ENCODE data around the gene ECD. TPM values are rescaled to one million over a fixed set of nuclear protein-coding genes. Genes with fewer than 3 reads are reported as not detected.
"Not testable (repeated sequence)": the region's sequence is repeated elsewhere in the genome, so short reads cannot be mapped to it uniquely, and the experiment has no call there.

The ECD gene
- total RNA-seq, 1 donor from 2014 or later, result 38.0 TPM

DNA sequence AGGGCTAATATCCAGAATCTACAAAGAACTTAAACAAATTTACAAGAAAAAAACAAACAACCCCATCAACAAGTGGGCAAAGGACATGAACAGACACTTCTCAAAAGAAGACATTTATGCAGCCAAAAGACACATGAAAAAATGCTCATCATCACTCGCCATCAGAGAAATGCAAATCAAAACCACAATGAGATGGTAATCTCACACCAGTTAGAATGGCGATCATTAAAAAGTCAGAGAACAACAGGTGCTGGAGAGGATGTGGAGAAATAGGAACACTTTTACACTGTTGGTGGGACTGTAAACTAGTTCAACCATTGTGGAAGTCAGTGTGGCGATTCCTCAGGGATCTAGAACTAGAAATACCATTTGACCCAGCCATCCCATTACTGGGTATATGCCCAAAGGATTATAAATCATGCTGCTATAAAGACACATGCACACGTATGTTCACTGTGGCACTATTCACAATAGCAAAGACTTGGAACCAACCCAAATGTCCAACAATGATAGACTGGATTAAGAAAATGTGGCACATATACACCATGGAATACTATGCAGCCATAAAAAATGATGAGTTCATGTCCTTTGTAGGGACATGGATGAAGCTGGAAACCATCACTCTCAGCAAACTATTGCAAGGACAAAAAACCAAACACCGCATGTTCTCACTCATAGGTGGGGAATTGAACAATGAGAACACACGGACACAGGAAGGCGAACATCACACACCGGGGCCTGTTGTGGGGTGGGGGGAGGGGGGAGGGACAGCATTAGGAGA lies 17.0 kb downstream of the ECD start:
- H3K27ac Mint-ChIP-seq; H3K9me3 Mint-ChIP-seq; H3K4me3 Mint-ChIP-seq; H3K27me3 Mint-ChIP-seq (ENCODE audit: insufficient read depth); H3K4me1 Mint-ChIP-seq (ENCODE audit: low read depth); DNase-seq (ENCODE audit: low spot score); intact Hi-C loops (cut with micrococcal nuclease): not testable (repeated sequence)
- H3K36me3 Mint-ChIP-seq (ENCODE audit: low read depth), result peaks cover 41% of the 10 kb centered on the region

GRCh38 chr10:73141603-73142002 lies 26.2 kb downstream of the ECD start:
- no peaks in the 10 kb centered on the region for H3K4me1 Mint-ChIP-seq (ENCODE audit: low read depth)
- H3K4me3 Mint-ChIP-seq, result no peak overlapping the region
- no peaks in the 10 kb centered on the region for H3K9me3 Mint-ChIP-seq
- peaks cover 35% of the 10 kb centered on the region for H3K36me3 Mint-ChIP-seq (ENCODE audit: low read depth)
- no peaks in the 10 kb centered on the region for H3K27me3 Mint-ChIP-seq (ENCODE audit: insufficient read depth)
- H3K27ac Mint-ChIP-seq, result no peak overlapping the region
- no peak for DNase-seq (ENCODE audit: low spot score)
- intact Hi-C loops (cut with micrococcal nuclease), result no loop called here

DNA sequence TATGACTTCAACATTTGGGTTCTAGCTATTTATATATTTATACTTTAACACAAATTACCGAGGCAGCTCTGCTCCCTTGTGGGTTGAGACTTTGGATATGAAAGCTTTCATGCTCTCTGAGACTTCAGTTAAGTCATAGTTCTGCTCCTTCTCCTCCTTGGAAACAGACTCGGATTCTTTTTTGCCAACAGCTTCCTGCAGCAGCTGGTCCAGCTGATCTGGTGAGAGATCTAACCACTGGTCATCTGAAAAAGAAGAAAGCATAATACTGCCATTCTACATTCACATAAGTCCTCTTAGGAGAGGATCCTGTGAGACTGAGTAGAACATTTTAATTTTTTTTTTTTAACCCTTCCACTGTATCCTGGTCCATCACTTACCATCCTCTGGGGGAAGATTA lies 28.6 kb downstream of the ECD start:
- intact Hi-C loops (cut with micrococcal nuclease), result no loop called here
- Mint-ChIP-seq H3K9me3 (no peaks in the 10 kb centered on the region), H3K36me3 (ENCODE audit: low read depth) (peaks cover 41% of the 10 kb centered on the region), H3K27me3 (ENCODE audit: insufficient read depth) (no peaks in the 10 kb centered on the region), H3K27ac (no peak overlapping the region), H3K4me3 (no peak overlapping the region), H3K4me1 (ENCODE audit: low read depth) (no peaks in the 10 kb centered on the region)
- no peak for DNase-seq (ENCODE audit: low spot score)

DNA sequence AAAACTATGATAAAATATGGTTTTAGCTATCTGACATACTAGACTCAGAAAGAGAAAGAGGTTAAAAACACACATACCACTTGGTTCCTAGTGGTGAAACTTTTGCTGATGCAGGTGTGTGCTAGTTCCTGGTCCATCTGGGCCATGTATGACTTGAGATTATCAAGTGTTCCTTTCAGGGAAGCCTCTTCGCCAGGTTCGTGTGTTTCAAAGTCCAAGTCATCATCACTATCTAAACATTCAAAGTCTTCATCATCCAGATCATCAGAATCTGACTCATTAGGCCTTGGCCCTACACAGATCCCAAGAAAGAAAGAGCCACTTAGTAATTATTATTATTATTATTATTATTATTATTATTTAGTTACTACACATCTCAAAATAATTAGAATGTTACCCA lies 31.2 kb downstream of the ECD start:
- H3K27ac Mint-ChIP-seq, result no peak overlapping the region
- peaks cover 48% of the 10 kb centered on the region for H3K36me3 Mint-ChIP-seq (ENCODE audit: low read depth)
- H3K9me3 Mint-ChIP-seq, result no peaks in the 10 kb centered on the region
- no peaks in the 10 kb centered on the region for H3K27me3 Mint-ChIP-seq (ENCODE audit: insufficient read depth)
- H3K4me1 Mint-ChIP-seq (ENCODE audit: low read depth), result peaks cover 7% of the 10 kb centered on the region
- DNase-seq (ENCODE audit: low spot score), result no peak
- no peak overlapping the region for H3K4me3 Mint-ChIP-seq
- intact Hi-C loops (cut with micrococcal nuclease), result no loop called here

DNA sequence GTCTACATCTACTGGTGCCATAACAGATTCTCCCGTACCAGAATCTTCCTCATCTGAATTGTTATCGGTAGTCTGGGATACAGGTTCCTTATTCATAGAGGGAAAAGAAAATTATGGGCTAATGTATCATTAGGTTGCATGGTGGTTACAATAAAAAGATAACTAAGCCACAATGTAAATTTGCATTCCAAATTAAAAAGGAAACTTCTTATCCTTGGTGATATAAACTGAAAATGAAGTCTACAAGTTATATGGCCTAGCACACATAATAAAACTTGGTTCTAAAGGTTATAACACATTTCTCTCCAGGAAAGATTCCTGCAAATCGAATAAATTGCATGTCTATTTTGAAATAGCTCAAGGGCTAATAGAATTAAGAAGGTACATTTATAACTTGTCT lies 33.1 kb downstream of the ECD start:
- Mint-ChIP-seq H3K36me3 (ENCODE audit: low read depth) (peaks cover 53% of the 10 kb centered on the region), H3K9me3 (no peaks in the 10 kb centered on the region), H3K4me3 (no peak overlapping the region), H3K27ac (no peak overlapping the region), H3K27me3 (ENCODE audit: insufficient read depth) (no peaks in the 10 kb centered on the region), H3K4me1 (ENCODE audit: low read depth) (peaks cover 7% of the 10 kb centered on the region)
- intact Hi-C loops (cut with micrococcal nuclease), result no loop called here
- DNase-seq (ENCODE audit: low spot score), result no peak

DNA sequence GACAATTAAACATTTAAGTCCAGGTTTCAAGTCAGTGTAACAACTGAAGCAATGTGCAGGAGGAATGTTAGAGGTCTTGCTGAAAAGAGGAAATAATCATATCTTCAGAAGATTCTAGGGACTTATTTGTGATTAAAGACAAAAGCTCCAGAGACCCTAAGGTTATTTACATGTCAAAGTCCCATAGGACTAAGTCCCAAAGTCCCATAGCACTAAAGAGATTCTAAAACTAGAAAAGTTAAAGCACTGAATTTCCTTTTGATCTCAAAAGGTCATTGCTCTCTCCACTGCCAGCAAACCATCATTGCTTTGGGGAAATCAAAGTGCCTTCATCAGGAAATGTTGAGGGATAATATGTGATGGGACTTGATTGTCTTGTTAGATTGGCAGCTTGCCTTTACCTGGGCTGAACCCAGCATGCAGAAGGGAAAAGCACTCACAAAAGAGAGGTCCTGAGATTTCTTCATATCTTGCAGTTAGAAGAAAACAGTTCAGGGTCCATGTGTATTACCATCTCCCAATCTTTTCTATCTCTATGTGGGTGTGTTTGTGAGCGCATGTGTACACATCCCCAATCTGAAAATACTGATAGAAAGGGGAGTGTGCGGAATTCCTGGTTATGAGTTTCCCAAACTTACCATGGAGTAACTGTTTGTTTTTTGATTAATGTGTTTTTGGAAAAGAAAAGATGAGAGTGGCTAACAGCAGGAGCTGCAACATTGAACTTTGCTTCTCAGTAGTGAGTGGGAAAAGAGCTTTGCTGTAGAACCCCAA lies 35.7 kb downstream of the ECD start:
- peak overlapping the region; percentile 15 for H3K27ac Mint-ChIP-seq
- peaks cover 50% of the 10 kb centered on the region for H3K36me3 Mint-ChIP-seq (ENCODE audit: low read depth)
- intact Hi-C loops (cut with micrococcal nuclease), result no loop called here

GRCh38 chr10:73131301-73131700 lies 36.5 kb downstream of the ECD start:
- H3K27me3 Mint-ChIP-seq (ENCODE audit: insufficient read depth), result no peaks in the 10 kb centered on the region
- peaks cover 45% of the 10 kb centered on the region for H3K36me3 Mint-ChIP-seq (ENCODE audit: low read depth)

More for the DNA sequence above, 35.7 kb downstream of the ECD start:
- Mint-ChIP-seq H3K4me1 (ENCODE audit: low read depth) (peaks cover 7% of the 10 kb centered on the region), H3K4me3 (no peak overlapping the region), H3K27me3 (ENCODE audit: insufficient read depth) (no peaks in the 10 kb centered on the region), H3K9me3 (no peaks in the 10 kb centered on the region)
- no peak for DNase-seq (ENCODE audit: low spot score)

GRCh38 chr10:73126343-73126742 lies 41.5 kb downstream of the ECD start:
- H3K36me3 Mint-ChIP-seq (ENCODE audit: low read depth), result peaks cover 17% of the 10 kb centered on the region
- no peaks in the 10 kb centered on the region for H3K4me1 Mint-ChIP-seq (ENCODE audit: low read depth)
- no peaks in the 10 kb centered on the region for H3K9me3 Mint-ChIP-seq
- H3K4me3 Mint-ChIP-seq, result no peak overlapping the region
- intact Hi-C loops (cut with micrococcal nuclease), result no loop called here
- no peaks in the 10 kb centered on the region for H3K27me3 Mint-ChIP-seq (ENCODE audit: insufficient read depth)
- DNase-seq (ENCODE audit: low spot score), result no peak
- H3K27ac Mint-ChIP-seq, result no peak overlapping the region

More at GRCh38 chr10:73131301-73131700, 36.5 kb downstream of the ECD start:
- Mint-ChIP-seq H3K4me3 (no peak overlapping the region), H3K4me1 (ENCODE audit: low read depth) (peaks cover 7% of the 10 kb centered on the region), H3K27ac (no peak overlapping the region), H3K9me3 (no peaks in the 10 kb centered on the region)
- intact Hi-C loops (cut with micrococcal nuclease), result no loop called here
- no peak for DNase-seq (ENCODE audit: low spot score)

DNA sequence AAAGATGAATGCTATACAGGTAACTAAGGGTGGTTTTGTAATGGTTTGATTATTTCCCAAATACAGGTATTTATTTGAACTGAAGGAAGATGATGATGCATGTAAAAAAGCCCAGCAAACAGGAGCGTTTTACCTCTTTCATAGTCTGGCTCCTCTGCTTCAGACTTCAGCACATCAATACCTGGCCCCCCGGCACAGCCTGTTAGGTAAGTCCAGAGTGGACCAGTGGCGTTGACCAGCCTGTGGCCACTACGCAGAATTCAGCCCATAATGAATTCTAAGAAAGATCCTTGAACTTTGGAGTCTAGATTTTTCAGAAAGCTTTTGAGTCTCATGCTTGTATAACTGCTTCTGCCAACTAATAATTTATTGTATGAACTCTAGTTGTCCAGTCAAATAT lies 47.9 kb downstream of the ECD start:
- intact Hi-C loops (cut with micrococcal nuclease), result no loop called here
- peaks cover 9% of the 10 kb centered on the region for H3K36me3 Mint-ChIP-seq (ENCODE audit: low read depth)
- no peaks in the 10 kb centered on the region for H3K4me1 Mint-ChIP-seq (ENCODE audit: low read depth)
- H3K27ac Mint-ChIP-seq, result no peak overlapping the region
- no peak overlapping the region for H3K4me3 Mint-ChIP-seq
- no peak for DNase-seq (ENCODE audit: low spot score)
- H3K9me3 Mint-ChIP-seq, result no peaks in the 10 kb centered on the region
- no peaks in the 10 kb centered on the region for H3K27me3 Mint-ChIP-seq (ENCODE audit: insufficient read depth)

- DNase-seq (ENCODE audit: low spot score), result no peak
- intact Hi-C loops (cut with micrococcal nuclease), result no loop called here
- H3K4me3 Mint-ChIP-seq, result no peak overlapping the region
- H3K36me3 Mint-ChIP-seq (ENCODE audit: low read depth), result peaks cover 9% of the 10 kb centered on the region
- no peaks in the 10 kb centered on the region for H3K27me3 Mint-ChIP-seq (ENCODE audit: insufficient read depth)
- no peak overlapping the region for H3K27ac Mint-ChIP-seq
- no peaks in the 10 kb centered on the region for H3K9me3 Mint-ChIP-seq
- H3K4me1 Mint-ChIP-seq (ENCODE audit: low read depth), result no peaks in the 10 kb centered on the region
These were observed 48.4 kb downstream of the ECD start for GRCh38 chr10:73119457-73119856.

DNA sequence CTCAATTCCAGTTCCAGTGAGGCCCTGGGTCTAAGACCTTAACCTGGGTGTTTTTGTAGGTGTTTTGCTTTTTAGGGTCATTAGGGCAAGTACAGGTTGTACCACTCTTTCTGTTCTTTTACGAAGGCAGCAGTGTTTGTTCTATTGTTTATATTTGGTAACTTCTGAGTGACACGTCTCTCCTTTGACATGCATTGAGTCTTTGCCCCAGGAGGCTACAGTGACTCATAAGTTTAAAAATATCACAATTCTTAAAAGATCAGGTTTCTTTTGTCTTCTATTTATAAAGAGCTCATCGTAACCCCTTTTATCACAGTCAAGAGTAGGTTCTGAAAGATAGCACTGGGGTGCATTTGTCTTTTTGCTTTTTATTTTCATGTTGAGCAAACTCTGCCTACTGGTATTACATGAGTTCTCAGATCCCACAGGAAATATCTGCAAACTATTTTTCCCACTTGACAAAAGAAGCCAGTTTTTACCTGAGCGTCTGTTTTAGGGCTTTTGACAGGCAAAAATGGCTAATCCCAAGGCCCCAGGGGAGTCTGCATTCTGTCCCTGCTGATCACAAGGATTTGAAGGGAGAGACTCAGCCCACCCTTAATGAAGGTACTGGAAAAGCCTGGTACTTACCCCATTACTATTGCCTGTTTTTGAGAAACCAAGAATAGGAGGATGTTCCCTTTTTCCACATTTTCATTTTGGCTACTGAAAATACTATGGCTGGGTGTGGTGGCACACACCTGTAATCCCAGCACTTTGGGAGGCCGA lies 49.6 kb downstream of the ECD start:
- no peaks in the 10 kb centered on the region for H3K9me3 Mint-ChIP-seq
- no peak overlapping the region for H3K27ac Mint-ChIP-seq
- no peaks in the 10 kb centered on the region for H3K4me1 Mint-ChIP-seq (ENCODE audit: low read depth)
- no peaks in the 10 kb centered on the region for H3K27me3 Mint-ChIP-seq (ENCODE audit: insufficient read depth)
- DNase-seq (ENCODE audit: low spot score), result no peak
- H3K36me3 Mint-ChIP-seq (ENCODE audit: low read depth), result peaks cover 4% of the 10 kb centered on the region
- intact Hi-C loops (cut with micrococcal nuclease), result no loop called here
- no peak overlapping the region for H3K4me3 Mint-ChIP-seq

DNA sequence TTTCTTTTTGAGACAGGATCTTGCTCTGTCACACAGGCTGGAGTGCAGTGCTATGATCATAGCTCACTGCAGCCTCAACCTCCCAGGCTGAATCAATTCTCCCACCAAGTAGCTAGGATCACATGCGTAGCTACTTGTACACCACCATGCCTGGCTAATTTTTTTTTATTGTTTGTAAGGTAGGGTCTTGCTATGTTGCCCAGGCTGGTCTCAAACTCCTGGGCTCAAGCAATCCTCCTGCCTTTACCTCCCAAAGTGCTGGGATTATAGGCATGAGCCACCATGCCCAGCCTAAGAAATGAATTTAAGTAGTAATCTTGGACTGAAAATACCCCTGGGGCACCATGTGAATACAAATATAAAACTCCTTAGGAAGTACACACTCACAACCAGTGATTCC lies 51.8 kb downstream of the ECD start:
- H3K27me3 Mint-ChIP-seq (ENCODE audit: insufficient read depth), result no peaks in the 10 kb centered on the region
- no peak overlapping the region for H3K27ac Mint-ChIP-seq
- H3K4me1 Mint-ChIP-seq (ENCODE audit: low read depth), result peaks cover 7% of the 10 kb centered on the region
- intact Hi-C loops (cut with micrococcal nuclease), result no loop called here
- peaks cover 2% of the 10 kb centered on the region for H3K36me3 Mint-ChIP-seq (ENCODE audit: low read depth)
- H3K9me3 Mint-ChIP-seq, result no peaks in the 10 kb centered on the region
- DNase-seq (ENCODE audit: low spot score), result no peak
- no peak overlapping the region for H3K4me3 Mint-ChIP-seq

GRCh38 chr10:73113551-73113950 lies 54.3 kb downstream of the ECD start:
- no peak for DNase-seq (ENCODE audit: low spot score)
- Mint-ChIP-seq H3K4me1 (ENCODE audit: low read depth) (peaks cover 20% of the 10 kb centered on the region), H3K36me3 (ENCODE audit: low read depth) (peaks cover 20% of the 10 kb centered on the region), H3K27ac (no peak overlapping the region), H3K9me3 (peaks cover 10% of the 10 kb centered on the region), H3K27me3 (ENCODE audit: insufficient read depth) (no peaks in the 10 kb centered on the region), H3K4me3 (no peak overlapping the region)
- intact Hi-C loops (cut with micrococcal nuclease), result loop anchor here (5.0 kb wide), 1 partner anchor 134 kb away; the partner anchor contains the start of gene DNAJC9
